MM.1S (cell line): ENCODE data around the gene HHIPL1.

Experiments
- DNase-seq: peaks from one replicate; pipeline ENCODE4 v3.0.0-alpha.2; 2015
- H2AFZ ChIP-seq: fragments of 300-600 bp; sonication (generic); 2 replicates; pipeline ENCODE4 v1.6.0; 2016; ENCODE audit warnings: antibody characterized with exemption, low read length
- H3F3A ChIP-seq: fragments of 300-600 bp; sonication (generic); 2 replicates; pipeline ENCODE4 v1.6.1; 2016; ENCODE audit warnings: mild to moderate bottlenecking, antibody characterized with exemption, low read length, moderate library complexity, mixed read lengths; ENCODE audit not compliant: insufficient read depth
- H3K27ac ChIP-seq: fragments of 300-600 bp; sonication (generic); 2 replicates; pipeline ENCODE4 v1.5.1; 2016; ENCODE audit warnings: mild to moderate bottlenecking, low read length
- H3K27me3 ChIP-seq: fragments of 300-600 bp; sonication (generic); replicated peaks from 2 replicates; pipeline ENCODE4 v1.6.0; 2016; ENCODE audit warnings: low read length; ENCODE audit not compliant: insufficient read depth
- H3K36me3 ChIP-seq: fragments of 300-600 bp; sonication (generic); replicated peaks from 2 replicates; pipeline ENCODE4 v1.6.1; 2016; ENCODE audit warnings: mild to moderate bottlenecking, low read length, mixed read lengths; ENCODE audit not compliant: insufficient read depth
- H3K4me1 ChIP-seq: fragments of 300-600 bp; sonication (generic); 2 replicates; pipeline ENCODE4 v1.6.1; 2016; ENCODE audit warnings: low read length, mixed read lengths
- H3K4me2 ChIP-seq: fragments of 300-600 bp; sonication (generic); 2 replicates; pipeline ENCODE4 v1.6.0; 2016; ENCODE audit warnings: low read depth, low read length
- H3K4me3 ChIP-seq: fragments of 300-600 bp; sonication (generic); 2 replicates; pipeline ENCODE4 v1.5.1; 2016; ENCODE audit warnings: low read length, mixed read lengths
- H3K79me2 ChIP-seq: fragments of 300-600 bp; sonication (generic); 2 replicates; pipeline ENCODE4 v1.6.1; 2016; ENCODE audit warnings: mixed run types, low read length, mixed read lengths
- H3K9ac ChIP-seq: fragments of 300-600 bp; sonication (generic); 2 replicates; pipeline ENCODE4 v1.6.1; 2016; ENCODE audit warnings: low read length, mixed read lengths
- H3K9me2 ChIP-seq: fragments of 300-600 bp; sonication (generic); replicated peaks from 2 replicates; pipeline ENCODE4 v1.6.1; 2016; ENCODE audit warnings: mild to moderate bottlenecking, low read length, mixed read lengths; ENCODE audit not compliant: insufficient read depth
- H3K9me3 ChIP-seq: fragments of 300-600 bp; sonication (generic); replicated peaks from 2 replicates; pipeline ENCODE4 v1.6.1; 2016; ENCODE audit warnings: mild to moderate bottlenecking, low read length, mixed read lengths; ENCODE audit not compliant: insufficient read depth
- H4K20me1 ChIP-seq: fragments of 300-600 bp; sonication (generic); 2 replicates; pipeline ENCODE4 v1.6.1; 2016; ENCODE audit warnings: mild to moderate bottlenecking, low read length, moderate library complexity, mixed read lengths; ENCODE audit not compliant: insufficient read depth
- EZH2 ChIP-seq: fragments of 300-600 bp; sonication (generic); optimal IDR thresholded peaks from 2 replicates; pipeline ENCODE3; 2017; ENCODE audit warnings: low read depth, mild to moderate bottlenecking, antibody characterized with exemption, low read length, mixed read lengths
- EZH2phosphoT487 ChIP-seq: fragments of 300-600 bp; sonication (generic); IDR thresholded peaks from 2 replicates; pipeline ENCODE4 v1.6.1; 2018; ENCODE audit warnings: antibody characterized with exemption, low read length
- TF ChIP-seq, protein P1 (sequence below): fragments of 300-600 bp; sonication (generic); IDR thresholded peaks from 2 replicates; pipeline ENCODE4 v1.5.1; 2016; ENCODE audit warnings: antibody characterized with exemption, low read length, mixed read lengths

HHIPL1 gene

DNA sequence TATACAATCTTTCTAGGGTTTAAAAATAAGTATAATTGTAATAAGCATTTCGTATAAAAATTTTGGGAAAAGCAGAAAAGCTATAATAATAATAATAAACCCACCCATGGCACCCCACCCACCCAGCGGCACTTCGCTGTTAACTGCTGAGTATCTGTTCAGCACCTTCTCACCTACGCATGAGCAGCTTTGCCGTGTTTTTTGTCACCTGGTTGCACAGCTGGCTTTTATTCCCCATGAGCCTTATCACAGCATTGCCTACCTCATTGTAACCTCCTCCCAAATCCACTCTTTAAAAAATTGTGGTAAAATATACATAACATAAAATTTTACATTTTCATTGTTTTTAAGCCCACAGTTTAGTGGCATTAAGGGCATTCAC is 73.9 kb downstream of the HHIPL1 start:
- no peaks in the 10 kb centered on the region for H3K36me3 ChIP-seq
- no peak for DNase-seq
- H3F3A ChIP-seq = no peaks in the 10 kb centered on the region
- no peak overlapping the region for H3K4me2 ChIP-seq
- H2AFZ ChIP-seq = no peak overlapping the region
- H3K4me1 ChIP-seq = no peaks in the 10 kb centered on the region
- H3K9me2 ChIP-seq = no peaks in the 10 kb centered on the region
- no peak overlapping the region for H3K27ac ChIP-seq
- no peak overlapping the region for H3K4me3 ChIP-seq
- H4K20me1 ChIP-seq = no peaks in the 10 kb centered on the region
- TF ChIP-seq, protein P1, sequence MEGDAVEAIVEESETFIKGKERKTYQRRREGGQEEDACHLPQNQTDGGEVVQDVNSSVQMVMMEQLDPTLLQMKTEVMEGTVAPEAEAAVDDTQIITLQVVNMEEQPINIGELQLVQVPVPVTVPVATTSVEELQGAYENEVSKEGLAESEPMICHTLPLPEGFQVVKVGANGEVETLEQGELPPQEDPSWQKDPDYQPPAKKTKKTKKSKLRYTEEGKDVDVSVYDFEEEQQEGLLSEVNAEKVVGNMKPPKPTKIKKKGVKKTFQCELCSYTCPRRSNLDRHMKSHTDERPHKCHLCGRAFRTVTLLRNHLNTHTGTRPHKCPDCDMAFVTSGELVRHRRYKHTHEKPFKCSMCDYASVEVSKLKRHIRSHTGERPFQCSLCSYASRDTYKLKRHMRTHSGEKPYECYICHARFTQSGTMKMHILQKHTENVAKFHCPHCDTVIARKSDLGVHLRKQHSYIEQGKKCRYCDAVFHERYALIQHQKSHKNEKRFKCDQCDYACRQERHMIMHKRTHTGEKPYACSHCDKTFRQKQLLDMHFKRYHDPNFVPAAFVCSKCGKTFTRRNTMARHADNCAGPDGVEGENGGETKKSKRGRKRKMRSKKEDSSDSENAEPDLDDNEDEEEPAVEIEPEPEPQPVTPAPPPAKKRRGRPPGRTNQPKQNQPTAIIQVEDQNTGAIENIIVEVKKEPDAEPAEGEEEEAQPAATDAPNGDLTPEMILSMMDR = no peak
- no peaks in the 10 kb centered on the region for H3K79me2 ChIP-seq
- H3K27me3 ChIP-seq = no peaks in the 10 kb centered on the region
- H3K9me3 ChIP-seq = no peaks in the 10 kb centered on the region
- no peak overlapping the region for H3K9ac ChIP-seq

DNA sequence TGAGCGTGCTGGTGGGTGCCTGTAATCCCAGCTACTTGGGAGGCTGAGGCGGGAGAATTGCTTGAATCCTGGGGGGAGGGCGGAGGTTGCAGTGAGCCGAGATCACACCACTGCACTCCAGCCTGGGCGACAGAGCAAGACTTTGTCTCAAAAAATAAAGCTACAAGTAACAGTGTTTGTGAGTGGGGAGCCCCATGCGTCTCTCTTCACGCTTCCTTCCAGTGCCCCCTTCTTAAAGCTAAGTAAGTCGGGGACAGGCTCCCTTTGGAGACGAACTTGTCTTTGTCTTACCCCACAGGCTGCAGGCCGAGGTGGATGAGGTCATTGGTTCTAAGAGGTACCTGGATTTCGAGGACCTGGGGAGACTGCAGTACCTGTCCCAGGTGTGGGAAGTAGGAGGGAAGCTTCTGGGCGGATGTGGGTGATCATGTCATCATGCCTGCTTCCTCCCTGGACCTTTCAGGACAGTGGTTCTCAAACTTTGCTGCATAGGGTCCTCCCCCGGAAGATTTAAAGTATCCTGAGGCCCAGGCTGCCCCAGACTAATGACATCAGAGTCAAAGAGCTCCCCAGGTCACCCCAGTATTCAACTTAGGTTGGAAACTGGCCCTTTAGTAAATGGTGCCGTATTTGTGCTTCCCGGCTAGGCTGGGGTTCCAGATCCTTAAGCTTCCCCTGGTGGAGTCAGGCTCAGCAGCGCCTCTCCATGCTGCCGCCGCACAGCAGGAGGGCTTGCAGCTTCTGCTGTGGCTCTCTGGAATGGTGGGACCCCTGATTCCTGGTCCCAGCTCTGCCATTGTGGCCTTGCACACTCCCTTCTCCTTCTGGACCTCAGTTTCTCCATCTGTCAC is 76.2 kb downstream of the HHIPL1 start:
- no peaks in the 10 kb centered on the region for H3F3A ChIP-seq
- no peak for DNase-seq

DNA sequence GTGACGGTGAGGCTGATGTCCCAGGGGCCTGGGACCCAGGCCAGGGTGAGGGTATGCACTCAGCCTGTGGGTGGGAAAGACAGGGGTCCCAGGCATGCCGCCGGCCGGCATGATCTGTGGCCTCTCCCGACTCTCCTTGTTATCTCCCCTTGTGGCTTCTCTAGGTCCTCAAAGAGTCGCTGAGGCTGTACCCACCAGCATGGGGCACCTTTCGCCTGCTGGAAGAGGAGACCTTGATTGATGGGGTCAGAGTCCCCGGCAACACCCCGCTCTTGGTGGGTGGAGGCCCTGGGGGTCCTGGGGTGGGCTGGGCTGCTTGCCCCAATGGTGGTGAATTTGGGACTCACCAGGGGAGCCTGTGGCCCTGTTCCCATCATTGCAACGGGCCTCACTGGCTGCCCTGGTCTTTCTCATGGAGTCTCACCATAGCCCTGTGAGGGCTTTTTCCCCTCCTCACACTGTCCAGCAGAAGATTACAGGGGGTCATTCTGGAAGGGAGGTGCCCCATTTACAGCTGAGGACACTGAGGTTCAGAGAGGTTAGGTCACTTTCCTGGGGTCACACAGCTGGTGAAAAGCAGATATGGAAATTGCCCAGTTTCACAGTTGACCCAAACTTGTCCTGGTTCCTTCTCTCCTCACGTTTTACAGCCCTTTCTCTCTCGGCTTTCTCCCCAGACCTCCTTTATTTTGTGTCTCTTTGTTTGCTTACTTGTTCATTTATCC is 77.0 kb downstream of the HHIPL1 start:
- TF ChIP-seq EZH2phosphoT487 = no peak
- TF ChIP-seq, protein P1 = no peak
- Histone ChIP-seq H3K9me2 (no peaks in the 10 kb centered on the region), H3K36me3 (no peaks in the 10 kb centered on the region), H4K20me1 (no peaks in the 10 kb centered on the region), H3K9me3 (no peaks in the 10 kb centered on the region), H3F3A (no peaks in the 10 kb centered on the region), H3K79me2 (no peaks in the 10 kb centered on the region), H3K4me3 (no peak overlapping the region), H3K4me2 (no peak overlapping the region), H3K27me3 (no peaks in the 10 kb centered on the region), H3K9ac (no peak overlapping the region), H2AFZ (no peak overlapping the region), H3K27ac (no peak overlapping the region), H3K4me1 (no peaks in the 10 kb centered on the region)
- DNase-seq = no peak

More for the DNA sequence above, 76.2 kb downstream of the HHIPL1 start:
- no peak overlapping the region for H2AFZ ChIP-seq
- H3K27ac ChIP-seq = no peak overlapping the region
- H3K4me1 ChIP-seq = no peaks in the 10 kb centered on the region
- no peaks in the 10 kb centered on the region for H3K9me3 ChIP-seq
- no peaks in the 10 kb centered on the region for H3K27me3 ChIP-seq
- no peaks in the 10 kb centered on the region for H3K79me2 ChIP-seq
- no peaks in the 10 kb centered on the region for H4K20me1 ChIP-seq
- H3K9ac ChIP-seq = no peak overlapping the region
- no peak overlapping the region for H3K4me3 ChIP-seq
- no peaks in the 10 kb centered on the region for H3K36me3 ChIP-seq
- H3K4me2 ChIP-seq = no peak overlapping the region
- H3K9me2 ChIP-seq = no peaks in the 10 kb centered on the region
- no peak for TF ChIP-seq EZH2
- TF ChIP-seq, protein P1 = no peak
- TF ChIP-seq EZH2phosphoT487 = no peak
